PC-9 (cell line): Measurements from ENCODE around the gene PIGB. TPM values are rescaled to one million over a fixed set of nuclear protein-coding genes. Genes with fewer than 3 reads are reported as not detected.
"Not testable (repeated sequence)": the region's sequence is repeated elsewhere in the genome, so short reads cannot be mapped to it uniquely, and the experiment has no call there.

Experiments
- BruUV-seq: library from RNA; stranded (reverse); fragments of 400-500 nt; replicated peaks from 2 replicates; lab custom pipeline; 2021; lab: Mats Ljungman, UMichigan
- CTCF ChIA-PET: fragments of 300-600 bp; sonication (Branson Sonifier 250); formaldehyde crosslinking; loops from one replicate; lab custom pipeline; 2022; ENCODE audit warnings: antibody characterized with exemption; lab: Charles Lee
- POLR2A ChIA-PET: fragments of 300-600 bp; sonication (Branson Sonifier 250); formaldehyde crosslinking; loops from one replicate; lab custom pipeline; 2022; ENCODE audit warnings: antibody characterized with exemption; ENCODE audit not compliant: unreplicated experiment; lab: Charles Lee
- DNase-seq, 2 experiments: peaks; one replicate each; pipeline versions ENCODE4 v3.0.0 to v3.0.0-alpha.2; 2015 to 2022; ENCODE audit warnings: mixed read lengths in 1 of 2
- H2AFZ ChIP-seq: fragments of 200-600 bp; sonication (generic); 2 replicates; pipeline ENCODE4 v1.8.1; 2017; ENCODE audit warnings: antibody characterized with exemption
- H3F3A ChIP-seq: fragments of 200-600 bp; sonication (generic); 2 replicates; pipeline ENCODE4 v1.8.1; 2017; ENCODE audit warnings: antibody characterized with exemption, mild to moderate bottlenecking, low read depth; ENCODE audit not compliant: insufficient read depth
- H3K27ac ChIP-seq: fragments of 200-600 bp; sonication (generic); 2 replicates; pipeline ENCODE4 v1.6.1; 2016; ENCODE audit warnings: mixed run types
- H3K27me3 ChIP-seq: fragments of 200-600 bp; sonication (generic); 2 replicates; pipeline ENCODE4 v1.6.1; 2016; ENCODE audit warnings: low read depth, mixed run types; ENCODE audit not compliant: insufficient read depth
- H3K36me3 ChIP-seq: fragments of 200-600 bp; sonication (generic); 2 replicates; pipeline ENCODE4 v1.6.1; 2016; ENCODE audit warnings: low read depth, mixed run types
- H3K4me1 ChIP-seq: fragments of 200-600 bp; sonication (generic); replicated peaks from 2 replicates; pipeline ENCODE4 v1.6.1; 2016; ENCODE audit warnings: mixed run types; ENCODE audit not compliant: insufficient read depth
- H3K4me2 ChIP-seq: fragments of 200-600 bp; sonication (generic); 2 replicates; pipeline ENCODE4 v1.6.1; 2017; ENCODE audit warnings: mixed run types
- H3K4me3 ChIP-seq: fragments of 200-600 bp; sonication (generic); 2 replicates; pipeline ENCODE4 v1.6.1; 2016; ENCODE audit warnings: mixed run types
- H3K79me2 ChIP-seq: fragments of 200-600 bp; sonication (generic); 2 replicates; pipeline ENCODE4 v1.6.1; 2017; ENCODE audit warnings: low read depth, mixed run types
- H3K9me2 ChIP-seq: fragments of 200-600 bp; sonication (generic); 2 replicates; pipeline ENCODE4 v1.8.1; 2017; ENCODE audit warnings: mild to moderate bottlenecking; ENCODE audit not compliant: insufficient read depth
- H3K9me3 ChIP-seq: fragments of 200-600 bp; sonication (generic); 2 replicates; pipeline ENCODE4 v1.8.1; 2016; ENCODE audit warnings: low read depth; ENCODE audit not compliant: insufficient read depth
- H4K20me1 ChIP-seq: fragments of 200-600 bp; sonication (generic); 2 replicates; pipeline ENCODE4 v1.8.1; 2017; ENCODE audit not compliant: insufficient read depth
- EZH2 ChIP-seq: fragments of 200-600 bp; sonication (generic); IDR thresholded peaks from 2 replicates; pipeline ENCODE4 v1.8.0; 2017; ENCODE audit warnings: antibody characterized with exemption, low read depth
- intact Hi-C: fragments of 100-400 bp; cut with micrococcal nuclease; formaldehyde crosslinking; loops from one replicate; pipeline ENCODE4 v1.10.0; 2022; ENCODE audit not compliant: unreplicated experiment
- total RNA-seq: library from RNA; stranded (reverse); gene quantifications from 2 replicates; pipeline ENCODE4 v1.2.3, GENCODE V29; 2021
- TF ChIP-seq, protein P1 (sequence below): fragments of 200-600 bp; sonication (generic); conservative IDR thresholded peaks from 2 replicates; pipeline ENCODE4 v1.6.1; 2017; ENCODE audit warnings: mixed run types, antibody characterized with exemption, mild to moderate bottlenecking, moderate library complexity

PIGB gene
- total RNA-seq, 1 experiment from 2014 or later: 12.2 TPM

DNA sequence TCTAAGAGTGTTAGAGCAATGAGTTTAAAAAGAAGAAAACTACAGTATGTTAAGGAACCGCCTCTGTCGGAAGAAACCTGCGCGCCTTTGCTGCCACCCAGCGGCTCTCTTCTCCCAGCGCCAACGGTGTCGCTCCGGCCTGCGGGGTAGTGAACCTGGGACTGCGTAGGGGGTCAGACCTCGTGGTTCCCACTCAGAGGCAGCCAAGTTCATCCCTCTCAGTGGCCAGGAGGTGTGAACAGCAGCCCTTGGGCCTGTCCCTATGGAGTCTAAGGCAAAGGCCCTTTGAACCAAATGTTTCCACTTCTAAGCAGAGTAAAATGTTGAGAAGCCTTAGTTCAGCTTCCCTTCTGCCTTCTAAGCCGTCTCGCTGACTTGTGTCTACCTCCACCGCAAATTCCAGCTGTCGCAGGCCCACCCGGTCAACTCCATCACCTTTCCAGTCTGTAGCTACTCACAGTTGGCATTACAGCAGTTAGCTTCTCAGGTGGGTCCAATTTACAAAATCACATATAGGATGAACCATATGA is 28.4 kb upstream of the PIGB start:
- Histone ChIP-seq H3K4me2 (peak overlapping the region; percentile 86), H3K9me3 (no peaks in the 10 kb centered on the region), H3K27ac (no peak overlapping the region), H3K4me3 (peak overlapping the region; percentile 94; the same call in 1 of the 2 replicates), H3K36me3 (no peaks in the 10 kb centered on the region), H3F3A (no peaks in the 10 kb centered on the region), H2AFZ (peak overlapping the region; percentile 94), H3K79me2 (peaks cover 6% of the 10 kb centered on the region; the same call in 1 of the 2 replicates), H3K9me2 (no peaks in the 10 kb centered on the region), H4K20me1 (no peaks in the 10 kb centered on the region), H3K27me3 (no peaks in the 10 kb centered on the region), H3K4me1 (no peaks in the 10 kb centered on the region)
- TF ChIP-seq, protein P1, sequence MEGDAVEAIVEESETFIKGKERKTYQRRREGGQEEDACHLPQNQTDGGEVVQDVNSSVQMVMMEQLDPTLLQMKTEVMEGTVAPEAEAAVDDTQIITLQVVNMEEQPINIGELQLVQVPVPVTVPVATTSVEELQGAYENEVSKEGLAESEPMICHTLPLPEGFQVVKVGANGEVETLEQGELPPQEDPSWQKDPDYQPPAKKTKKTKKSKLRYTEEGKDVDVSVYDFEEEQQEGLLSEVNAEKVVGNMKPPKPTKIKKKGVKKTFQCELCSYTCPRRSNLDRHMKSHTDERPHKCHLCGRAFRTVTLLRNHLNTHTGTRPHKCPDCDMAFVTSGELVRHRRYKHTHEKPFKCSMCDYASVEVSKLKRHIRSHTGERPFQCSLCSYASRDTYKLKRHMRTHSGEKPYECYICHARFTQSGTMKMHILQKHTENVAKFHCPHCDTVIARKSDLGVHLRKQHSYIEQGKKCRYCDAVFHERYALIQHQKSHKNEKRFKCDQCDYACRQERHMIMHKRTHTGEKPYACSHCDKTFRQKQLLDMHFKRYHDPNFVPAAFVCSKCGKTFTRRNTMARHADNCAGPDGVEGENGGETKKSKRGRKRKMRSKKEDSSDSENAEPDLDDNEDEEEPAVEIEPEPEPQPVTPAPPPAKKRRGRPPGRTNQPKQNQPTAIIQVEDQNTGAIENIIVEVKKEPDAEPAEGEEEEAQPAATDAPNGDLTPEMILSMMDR: peak; percentile 82
- no peak for TF ChIP-seq EZH2
- CTCF ChIA-PET: no interaction called here
- intact Hi-C loops: loop anchor here (1.0 to 5.0 kb wide), 7 partner anchors 28 to 1328 kb away; partner anchors contain the start of genes PIGB, PIGBOS1 and RSL24D1
- BruUV-seq: no TSS peak
- POLR2A ChIA-PET: no interaction called here
- peak; percentile 52 to 79 for DNase-seq

DNA sequence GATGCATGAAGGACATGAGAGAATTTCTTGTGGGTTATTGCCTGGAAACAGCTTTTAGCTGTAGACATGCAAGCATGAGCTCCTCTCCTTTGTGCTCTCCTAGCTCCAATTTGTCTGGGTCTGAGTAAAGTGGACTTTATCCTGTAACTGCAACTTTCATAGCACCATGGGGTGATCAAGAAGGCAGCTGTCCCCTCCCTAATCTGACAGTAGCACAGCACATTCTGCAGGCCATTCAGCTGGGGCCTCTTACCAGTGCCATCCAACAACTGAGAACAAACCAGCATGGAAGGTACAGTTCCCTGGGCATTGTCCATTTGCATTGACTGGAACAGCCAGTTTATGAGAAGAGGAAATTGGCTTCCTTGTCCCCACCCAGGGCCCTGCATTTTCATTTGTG is 21.7 kb upstream of the PIGB start:
- Histone ChIP-seq H3K27me3 (no peaks in the 10 kb centered on the region), H2AFZ (no peak overlapping the region), H4K20me1 (no peaks in the 10 kb centered on the region), H3K79me2 (no peaks in the 10 kb centered on the region), H3K4me2 (no peak overlapping the region), H3K27ac (no peak overlapping the region), H3K4me1 (no peaks in the 10 kb centered on the region), H3K9me3 (no peaks in the 10 kb centered on the region), H3F3A (no peaks in the 10 kb centered on the region), H3K4me3 (no peak overlapping the region), H3K9me2 (no peaks in the 10 kb centered on the region), H3K36me3 (no peaks in the 10 kb centered on the region)
- intact Hi-C loops: no loop called here
- POLR2A ChIA-PET: no interaction called here
- CTCF ChIA-PET: no interaction called here
- BruUV-seq: no TSS peak
- TF ChIP-seq EZH2: no peak
- TF ChIP-seq, protein P1: no peak
- DNase-seq: no peak

DNA sequence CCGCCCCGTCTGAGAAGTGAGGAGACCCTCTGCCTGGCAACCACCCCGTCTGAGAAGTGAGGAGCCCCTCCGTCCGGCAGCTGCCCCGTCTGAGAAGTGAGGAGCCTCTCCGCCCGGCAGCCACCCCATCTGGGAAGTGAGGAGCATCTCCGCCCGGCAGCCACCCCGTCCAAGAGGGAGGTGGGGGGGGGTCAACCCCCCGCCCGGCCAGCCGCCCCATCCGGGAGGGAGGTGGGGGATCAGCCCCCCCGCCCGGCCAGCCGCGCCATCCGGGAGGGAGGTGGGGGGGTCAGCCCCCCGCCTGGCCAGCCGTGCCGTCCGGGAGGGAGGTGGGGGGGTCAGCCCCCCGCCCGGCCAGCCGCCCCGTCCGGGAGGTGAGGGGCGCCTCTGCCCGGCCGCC is 16.2 kb upstream of the PIGB start:
- H3K27me3 ChIP-seq, BruUV-seq, DNase-seq, H3K4me3 ChIP-seq, intact Hi-C loops, H3K9me2 ChIP-seq, H3K36me3 ChIP-seq, H3K9me3 ChIP-seq, H3K4me2 ChIP-seq, H3F3A ChIP-seq, H4K20me1 ChIP-seq, CTCF ChIA-PET, H3K27ac ChIP-seq, H3K4me1 ChIP-seq, H2AFZ ChIP-seq, H3K79me2 ChIP-seq, POLR2A ChIA-PET: not testable (repeated sequence)
